Measurements from ENCODE around the gene PHC1. TPM values are rescaled to one million over a fixed set of nuclear protein-coding genes. Genes with fewer than 3 reads are reported as not detected.
"Not testable (repeated sequence)": the region's sequence is repeated elsewhere in the genome, so short reads cannot be mapped to it uniquely, and the experiment has no call there.

PHC1 gene
- polyA plus RNA-seq, 1 donor: 94.5 TPM

DNA sequence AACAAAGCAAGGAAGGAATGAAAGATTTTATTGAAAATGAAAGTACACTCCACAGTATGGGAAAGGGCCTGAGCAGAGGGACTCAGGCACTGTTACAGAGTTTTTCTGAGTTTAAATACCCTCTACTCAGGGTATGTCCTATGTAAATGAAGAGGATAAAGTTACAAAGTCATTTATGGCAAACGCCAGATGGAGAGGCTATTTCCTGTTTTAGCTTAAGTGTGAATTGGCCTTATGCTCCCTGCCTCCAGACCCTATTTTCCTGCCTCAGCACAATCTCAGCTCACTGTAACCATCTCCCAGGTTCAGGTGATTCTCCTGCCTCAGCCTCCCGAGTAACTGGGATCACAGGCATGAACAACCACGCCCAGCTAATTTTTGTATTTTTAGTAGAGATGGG, 6.8 kb upstream of the PHC1 start:
- DNase-seq: no peak

DNA sequence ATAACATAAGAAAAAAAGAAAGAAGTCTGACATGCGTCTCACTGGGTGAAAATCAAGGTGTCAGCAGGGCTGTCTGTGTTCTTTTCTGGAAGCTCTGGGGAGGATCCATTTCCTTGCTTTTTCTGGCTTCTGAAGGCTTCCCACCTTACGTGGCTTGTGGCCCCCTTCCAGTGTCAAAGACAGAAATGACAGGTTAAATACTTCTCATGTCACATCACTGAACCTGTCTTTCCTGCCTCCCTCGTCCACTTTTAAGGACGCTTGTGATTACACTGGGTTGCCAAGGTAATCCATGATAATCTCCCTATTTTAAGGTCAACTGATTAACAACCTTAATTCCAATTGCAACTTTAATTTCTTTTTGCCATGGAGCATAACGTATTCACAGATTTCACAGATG, 4.6 kb upstream of the PHC1 start:
- no peak for DNase-seq

DNA sequence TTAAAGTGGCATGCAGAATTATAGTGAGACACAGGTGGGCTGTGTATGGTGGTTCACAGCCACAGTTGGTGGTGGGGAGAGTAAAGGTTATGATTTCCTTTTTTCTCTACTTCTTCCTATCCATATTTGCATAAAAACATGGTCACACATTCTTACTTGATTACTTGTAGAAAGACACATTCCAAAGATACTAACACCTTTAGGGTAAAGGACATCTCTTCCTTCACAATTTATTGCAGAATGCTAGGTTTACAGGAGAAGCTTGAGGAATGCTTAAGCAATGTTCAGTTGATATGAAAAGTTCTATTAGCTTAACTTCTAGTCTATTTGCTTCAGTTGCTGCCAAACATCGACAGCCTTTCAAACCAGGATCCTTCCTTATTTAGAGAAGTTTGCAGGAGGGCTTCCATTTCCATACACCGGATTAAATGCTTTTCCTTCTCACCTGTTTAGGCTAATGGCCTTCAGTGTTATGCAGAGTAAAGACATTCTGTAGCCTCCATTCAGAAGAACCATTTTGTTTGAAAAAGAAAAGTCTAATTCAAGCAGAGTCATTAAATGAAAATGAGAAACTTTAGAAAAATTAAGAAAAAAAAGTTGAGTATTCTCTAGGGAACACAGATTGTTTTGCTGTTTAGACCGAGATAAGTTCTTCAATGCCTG, 2.6 kb upstream of the PHC1 start:
- DNase-seq: no peak

DNA sequence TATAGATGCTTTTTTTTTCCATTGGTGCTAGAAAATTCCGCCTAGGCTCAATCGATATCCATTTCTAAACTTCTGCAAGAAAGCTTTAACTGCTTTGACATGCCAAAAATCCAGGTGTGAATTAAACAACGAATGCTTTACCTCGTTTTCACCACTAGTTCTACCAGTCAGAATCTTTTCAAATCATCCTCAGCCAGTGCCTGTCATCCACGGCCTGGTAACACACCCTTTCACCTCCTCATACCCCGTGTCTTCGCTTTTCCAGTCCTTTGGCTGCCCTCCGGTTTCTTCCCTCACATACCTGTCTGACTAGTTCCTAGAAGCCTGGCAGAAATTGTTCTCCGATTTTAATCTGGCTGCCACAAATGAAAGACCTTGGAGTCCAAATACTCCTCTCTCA, 1.4 kb upstream of the PHC1 start:
- peak; percentile 27 for DNase-seq

DNA sequence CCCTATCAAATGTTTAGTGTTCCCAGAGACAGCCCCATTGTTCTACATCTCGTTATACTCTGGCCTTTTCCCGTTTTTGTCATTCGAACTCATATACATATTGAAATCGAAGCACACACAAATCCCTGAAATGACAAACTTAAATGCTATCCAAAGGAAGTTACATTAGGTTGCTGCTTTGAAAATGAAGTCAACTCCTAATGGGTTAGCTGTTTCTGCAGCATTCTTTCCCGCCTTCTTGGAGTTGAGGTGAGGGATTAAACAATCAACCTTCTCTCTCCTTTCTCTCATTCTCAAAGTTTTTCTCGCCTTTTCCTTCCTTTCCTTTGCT, 642 bp upstream of the PHC1 start:
- no peak for DNase-seq

DNA sequence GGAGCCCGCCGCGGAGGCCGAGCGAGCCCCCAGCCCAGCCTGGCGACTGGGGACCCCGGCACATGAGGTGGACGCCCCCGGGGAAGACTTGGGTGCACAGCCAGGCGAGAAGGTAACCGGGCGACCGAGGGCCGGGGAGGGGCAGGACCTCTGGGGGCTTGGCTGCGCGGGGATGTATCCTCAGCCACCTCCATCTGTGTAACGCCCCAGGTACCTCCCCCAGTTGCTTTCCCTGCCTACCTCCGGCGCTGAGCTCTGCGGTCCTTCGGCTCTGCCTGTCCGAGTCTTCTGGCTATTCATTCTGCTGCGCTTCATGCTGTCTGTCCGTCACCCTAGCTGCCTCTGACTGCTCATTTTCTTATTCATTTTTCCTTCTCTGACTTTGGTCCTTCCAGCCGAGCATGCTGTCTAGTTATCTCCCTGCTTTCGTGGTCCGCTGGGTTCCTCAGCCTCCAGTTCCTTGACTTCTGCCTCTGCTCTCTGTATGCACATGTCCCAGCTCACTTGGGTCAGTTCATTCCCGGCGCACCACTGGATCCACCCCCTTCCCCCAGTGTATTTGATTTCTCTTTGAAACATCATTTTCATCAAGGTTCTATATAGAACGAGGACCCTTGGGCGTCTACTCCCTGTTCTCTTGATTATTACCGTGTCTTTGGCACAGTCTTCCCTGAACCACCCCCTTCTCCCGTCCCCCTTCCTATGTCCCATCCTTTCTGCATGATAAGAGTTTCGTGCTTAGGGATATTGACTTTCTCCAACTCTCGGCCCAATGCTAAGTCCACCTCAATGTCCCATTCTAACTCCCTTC, 612 bp downstream of the PHC1 start:
- DNase-seq: peak; percentile 43

DNA sequence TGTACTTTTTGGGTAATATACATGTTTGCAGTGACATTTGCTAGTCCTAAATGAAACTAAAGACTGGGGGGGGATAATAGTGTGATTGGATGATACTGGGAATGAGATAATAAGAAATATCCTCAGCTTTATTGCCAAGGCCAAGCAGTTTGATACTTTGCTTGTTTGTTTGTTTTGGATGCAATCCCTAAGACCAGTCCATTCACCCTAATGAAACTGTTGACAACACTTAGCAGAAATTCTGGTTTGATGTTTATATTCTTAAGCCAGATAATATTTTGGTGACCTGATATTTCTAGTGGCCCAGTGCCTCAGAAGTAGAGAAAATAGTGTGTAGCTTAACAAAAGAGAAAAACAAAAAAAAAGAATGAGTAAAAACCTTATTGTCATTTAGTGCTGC, 1.8 kb downstream of the PHC1 start:
- no peak for DNase-seq

DNA sequence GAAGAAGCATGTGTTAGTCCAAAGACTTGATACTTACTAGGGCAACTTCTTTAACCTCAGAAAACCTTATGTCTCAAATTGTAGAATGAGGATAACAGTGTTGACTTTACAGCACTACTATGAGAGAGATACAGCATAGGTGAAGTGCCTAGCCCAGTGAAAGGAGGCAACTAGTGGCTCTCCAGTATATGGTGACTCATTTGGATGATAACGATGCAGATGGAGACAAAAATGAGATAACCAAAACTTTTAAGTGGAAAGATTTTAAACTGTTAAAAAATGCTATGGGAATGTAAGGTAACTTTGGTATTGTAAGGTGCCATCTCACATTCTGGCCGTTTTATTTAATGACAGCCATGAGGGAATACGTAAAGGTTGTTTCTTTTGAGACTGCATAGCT, 2.7 kb downstream of the PHC1 start:
- no peak for DNase-seq

DNA sequence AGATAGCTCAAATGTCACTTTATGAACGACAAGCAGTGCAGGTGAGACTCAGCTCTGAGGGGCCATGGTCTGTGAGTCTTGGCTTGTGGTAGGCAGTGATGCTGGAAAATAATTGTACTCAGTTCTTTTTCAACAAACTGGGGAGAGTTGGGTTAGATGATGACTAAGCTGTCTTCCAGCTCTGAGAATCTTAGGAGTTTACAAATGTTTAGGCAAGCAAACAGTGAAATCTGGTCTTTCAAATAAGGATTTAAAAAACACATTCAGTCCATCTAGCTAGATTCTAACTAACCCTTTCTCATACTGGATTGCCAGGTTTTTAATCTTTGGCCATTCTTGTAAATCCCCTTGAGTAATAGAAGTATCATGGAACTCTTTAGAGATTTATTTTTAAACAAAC, 3.4 kb downstream of the PHC1 start:
- DNase-seq: no peak

DNA sequence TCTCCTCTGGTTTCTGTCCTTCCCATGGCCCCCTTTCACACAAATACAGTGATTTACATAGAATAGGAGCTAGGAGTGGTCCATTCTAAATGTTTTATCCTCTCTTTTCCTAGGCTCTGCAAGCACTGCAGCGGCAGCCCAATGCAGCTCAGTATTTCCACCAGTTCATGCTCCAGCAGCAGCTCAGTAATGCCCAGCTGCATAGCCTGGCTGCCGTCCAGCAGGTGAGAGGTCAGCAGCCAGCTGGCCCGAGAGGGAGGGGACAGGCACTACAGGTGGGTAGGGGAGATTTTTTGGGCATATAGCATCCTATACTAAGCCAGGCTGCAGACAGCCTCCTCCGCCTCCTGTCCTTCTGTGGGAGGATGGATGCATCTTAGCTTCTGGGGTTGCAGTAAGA, 5.3 kb downstream of the PHC1 start:
- not testable (repeated sequence) for DNase-seq

DNA sequence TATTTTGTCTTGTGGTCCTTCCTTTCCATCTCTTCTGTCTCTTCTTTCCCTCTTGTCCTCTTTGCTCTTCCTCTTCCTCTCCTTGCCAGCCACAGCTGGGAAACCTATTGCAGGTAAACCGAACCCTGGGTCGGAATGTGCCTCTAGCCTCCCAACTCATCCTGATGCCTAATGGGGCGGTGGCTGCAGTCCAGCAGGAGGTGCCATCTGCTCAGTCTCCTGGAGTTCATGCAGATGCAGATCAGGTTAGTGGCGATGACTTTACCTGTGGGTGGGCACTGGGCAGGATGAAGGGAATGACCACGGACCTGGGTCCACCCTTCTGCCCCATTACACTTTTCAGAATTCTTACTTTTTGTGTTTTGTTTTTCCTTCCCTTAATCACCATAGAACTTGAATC, 8.2 kb downstream of the PHC1 start:
- DNase-seq: no peak

DNA sequence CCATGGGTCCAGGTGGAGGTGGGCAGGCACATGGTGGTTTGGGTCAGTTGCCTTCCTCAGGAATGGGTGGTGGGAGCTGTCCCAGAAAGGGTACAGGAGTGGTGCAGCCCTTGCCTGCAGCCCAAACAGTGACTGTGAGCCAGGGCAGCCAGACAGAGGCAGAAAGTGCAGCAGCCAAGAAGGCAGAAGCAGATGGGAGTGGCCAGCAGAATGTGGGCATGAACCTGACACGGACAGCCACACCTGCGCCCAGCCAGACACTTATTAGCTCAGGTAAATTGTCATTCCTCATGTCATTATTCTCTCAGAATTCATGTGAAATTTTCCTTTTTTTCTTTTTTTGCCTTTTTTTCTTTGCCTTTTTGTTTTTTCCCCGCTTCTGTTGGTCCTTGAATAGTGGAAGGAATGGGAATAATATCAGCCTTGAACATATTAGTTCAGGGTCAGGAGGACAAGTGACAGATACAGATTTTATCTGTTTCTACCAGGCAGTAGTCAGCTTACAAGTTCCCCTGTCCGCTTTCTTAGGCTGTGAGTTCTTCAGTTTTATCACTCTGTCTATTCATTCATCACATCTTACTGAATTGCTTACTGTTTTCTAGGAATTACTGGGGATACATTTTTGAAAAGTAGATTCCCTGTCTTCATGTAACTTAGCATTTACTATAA, 16.5 kb downstream of the PHC1 start:
- not testable (repeated sequence) for DNase-seq

DNA sequence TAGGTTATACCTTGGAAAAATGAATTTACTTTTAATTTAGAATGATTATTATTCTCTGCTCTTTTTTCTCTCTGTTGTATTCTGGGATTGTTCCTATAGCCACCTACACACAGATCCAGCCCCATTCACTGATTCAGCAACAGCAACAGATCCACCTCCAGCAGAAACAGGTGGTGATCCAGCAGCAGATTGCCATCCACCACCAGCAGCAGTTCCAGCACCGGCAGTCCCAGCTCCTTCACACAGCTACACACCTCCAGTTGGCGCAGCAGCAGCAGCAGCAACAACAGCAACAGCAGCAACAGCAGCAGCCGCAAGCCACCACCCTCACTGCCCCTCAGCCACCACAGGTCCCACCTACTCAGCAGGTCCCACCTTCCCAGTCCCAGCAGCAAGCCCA, 18.2 kb downstream of the PHC1 start:
- DNase-seq: not testable (repeated sequence)

DNA sequence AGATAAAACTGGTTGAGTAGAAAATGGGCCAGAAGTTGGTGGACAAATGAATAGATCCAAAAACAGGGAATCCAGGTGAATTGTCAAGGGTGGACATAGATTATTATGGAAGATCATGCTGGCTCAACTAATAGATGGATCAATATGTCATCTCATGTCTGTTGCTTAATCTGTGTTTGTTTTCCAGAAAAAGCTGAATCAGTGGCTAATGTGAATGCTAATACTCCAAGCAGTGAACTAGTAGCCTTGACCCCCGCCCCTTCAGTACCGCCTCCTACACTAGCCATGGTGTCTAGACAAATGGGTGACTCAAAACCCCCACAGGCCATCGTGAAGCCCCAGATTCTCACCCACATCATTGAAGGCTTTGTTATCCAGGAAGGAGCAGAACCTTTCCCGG, 19.8 kb downstream of the PHC1 start:
- not testable (repeated sequence) for DNase-seq

DNA sequence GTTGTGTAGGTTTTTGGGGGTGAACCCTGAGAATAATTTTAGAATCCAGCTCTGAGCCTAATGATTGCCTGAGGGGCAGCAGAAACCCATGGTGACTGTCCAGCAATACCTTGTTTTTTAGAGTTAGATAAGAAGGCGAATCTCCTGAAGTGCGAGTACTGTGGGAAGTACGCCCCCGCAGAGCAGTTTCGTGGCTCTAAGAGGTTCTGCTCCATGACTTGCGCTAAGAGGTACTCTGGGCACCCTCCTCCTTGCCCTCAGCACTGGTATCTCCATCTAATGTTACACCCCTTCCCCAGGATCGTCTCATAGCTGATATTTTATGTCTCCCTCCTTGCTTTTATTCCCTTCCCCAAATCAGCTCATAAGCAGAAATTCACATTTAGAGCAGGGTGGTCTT, 22.4 kb downstream of the PHC1 start:
- no peak for DNase-seq

DNA sequence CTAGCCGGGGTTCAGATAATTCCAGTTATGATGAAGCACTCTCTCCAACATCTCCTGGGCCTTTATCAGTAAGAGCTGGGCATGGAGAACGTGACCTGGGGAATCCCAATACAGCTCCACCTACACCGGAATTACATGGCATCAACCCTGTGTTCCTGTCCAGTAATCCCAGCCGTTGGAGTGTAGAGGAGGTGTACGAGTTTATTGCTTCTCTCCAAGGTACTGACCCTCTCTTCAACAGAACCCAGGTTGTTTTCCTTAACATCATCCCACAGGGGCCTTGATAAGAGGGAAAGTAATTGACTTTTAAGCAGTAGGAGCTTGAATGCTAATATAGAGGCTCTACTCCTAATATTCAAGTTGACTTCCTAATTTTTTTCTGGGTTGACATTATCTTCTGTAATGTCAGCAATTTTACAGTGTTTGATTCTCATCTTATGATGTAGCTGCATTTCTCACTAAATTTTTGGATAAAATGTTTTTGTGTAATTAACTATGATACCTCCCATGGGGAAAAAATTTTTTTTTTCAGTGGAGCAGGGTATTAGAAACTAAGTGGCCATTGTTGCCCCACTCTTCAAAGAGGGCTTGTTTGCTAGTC, 23.6 kb downstream of the PHC1 start:
- DNase-seq: not testable (repeated sequence)

DNA sequence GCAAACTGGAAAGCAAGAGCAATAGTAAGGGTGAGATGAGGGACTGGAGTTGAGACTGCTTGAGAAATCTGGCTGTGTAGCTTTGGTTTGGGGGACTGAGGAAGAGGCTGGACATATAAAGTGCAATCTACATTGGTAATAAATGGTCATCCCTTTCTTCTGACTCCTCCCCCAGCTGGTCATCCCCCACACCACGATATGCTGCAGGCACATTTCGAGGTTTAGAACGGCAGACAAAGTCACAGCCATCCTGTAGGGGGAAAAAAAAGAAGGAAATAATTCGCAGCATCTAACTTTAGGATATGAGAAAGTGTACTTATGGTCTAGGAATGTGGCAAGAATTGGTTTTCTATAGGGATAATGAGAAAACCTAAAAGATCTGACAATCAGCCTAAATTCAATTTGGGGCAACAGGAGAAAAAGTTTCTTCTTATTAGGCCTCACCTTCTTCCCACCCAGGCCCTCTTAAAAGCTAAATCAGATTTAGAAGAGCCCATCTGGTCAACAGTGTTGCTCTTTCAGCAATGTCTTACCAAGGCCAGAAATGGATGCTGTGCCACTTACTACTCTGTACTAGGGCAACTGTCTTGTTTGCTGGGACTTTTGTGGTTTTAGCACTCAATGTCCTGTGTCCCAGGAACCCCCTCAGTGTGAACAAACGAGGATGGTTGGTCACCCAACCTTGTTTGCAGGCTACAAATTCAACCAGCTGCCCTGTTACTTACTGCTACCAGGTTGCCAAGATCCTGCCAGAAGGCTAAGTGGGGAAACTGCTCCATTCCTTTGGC, 27.6 kb downstream of the PHC1 start:
- DNase-seq: no peak

DNA sequence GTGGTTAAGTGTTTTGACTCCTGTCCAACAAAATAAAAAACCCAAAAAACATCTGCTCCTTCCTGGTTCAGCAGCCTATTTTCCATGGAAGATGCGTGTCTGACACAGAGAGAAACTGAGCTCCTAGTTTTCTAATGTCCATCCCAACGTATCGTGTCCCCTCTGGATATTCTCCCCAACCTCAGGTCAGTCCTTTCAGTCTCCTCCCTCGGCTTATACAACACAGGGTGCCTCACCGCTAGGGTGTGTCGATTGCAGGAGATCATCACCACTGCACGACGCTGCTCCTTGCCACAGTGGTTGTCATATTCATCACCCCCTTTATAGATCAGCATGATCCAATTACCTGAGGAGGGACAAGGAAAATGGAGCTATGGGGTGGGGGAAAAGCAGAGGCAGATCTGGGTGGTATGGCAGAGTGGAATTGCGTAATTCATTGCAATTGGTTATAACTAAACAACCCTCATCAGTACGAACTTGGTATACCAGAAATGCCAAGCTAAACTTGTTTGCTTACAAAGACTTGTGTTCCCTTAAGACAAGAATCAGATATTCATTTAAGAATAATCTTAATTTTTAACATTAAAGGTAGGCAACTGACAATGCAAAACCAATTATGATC, 29.4 kb downstream of the PHC1 start:
- DNase-seq: no peak

DNA sequence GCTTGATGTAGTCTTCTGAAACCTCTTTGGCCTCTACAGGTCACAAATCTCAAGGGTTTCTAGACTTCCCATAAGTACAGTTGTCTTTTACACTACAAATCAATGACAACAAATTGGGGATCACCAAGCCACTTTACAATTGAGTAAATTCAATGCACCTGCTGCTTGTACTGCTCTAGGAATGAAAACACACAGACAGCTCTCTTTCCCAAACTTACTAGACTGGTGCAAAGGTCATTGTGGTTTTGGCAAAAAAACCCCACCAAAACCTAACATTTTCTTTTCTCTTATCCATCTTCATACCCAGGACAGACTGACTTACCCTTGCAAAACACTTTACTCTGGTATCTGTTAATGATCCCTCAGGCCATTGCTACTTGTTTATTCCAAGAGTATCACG, 32.4 kb downstream of the PHC1 start:
- no peak for DNase-seq

DNA sequence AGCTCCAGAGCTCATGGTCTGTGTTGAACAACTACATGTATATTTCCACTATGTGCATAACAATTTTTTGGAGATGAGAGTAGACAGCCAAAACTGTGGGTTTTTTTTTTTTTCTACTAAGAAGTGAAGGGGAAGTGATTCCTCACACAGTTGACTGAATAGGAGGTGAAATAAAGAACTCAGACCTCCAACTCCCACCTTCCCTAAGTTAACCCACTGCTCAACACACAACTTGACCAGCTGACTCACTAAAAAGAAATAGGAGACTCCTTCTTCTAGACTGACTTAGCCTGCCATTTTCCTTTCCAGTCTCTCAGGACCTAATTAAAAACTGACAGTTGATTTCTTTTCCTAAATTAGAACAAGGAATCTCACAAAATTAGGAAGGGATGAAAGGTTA, 33.4 kb downstream of the PHC1 start:
- DNase-seq: no peak

DNA sequence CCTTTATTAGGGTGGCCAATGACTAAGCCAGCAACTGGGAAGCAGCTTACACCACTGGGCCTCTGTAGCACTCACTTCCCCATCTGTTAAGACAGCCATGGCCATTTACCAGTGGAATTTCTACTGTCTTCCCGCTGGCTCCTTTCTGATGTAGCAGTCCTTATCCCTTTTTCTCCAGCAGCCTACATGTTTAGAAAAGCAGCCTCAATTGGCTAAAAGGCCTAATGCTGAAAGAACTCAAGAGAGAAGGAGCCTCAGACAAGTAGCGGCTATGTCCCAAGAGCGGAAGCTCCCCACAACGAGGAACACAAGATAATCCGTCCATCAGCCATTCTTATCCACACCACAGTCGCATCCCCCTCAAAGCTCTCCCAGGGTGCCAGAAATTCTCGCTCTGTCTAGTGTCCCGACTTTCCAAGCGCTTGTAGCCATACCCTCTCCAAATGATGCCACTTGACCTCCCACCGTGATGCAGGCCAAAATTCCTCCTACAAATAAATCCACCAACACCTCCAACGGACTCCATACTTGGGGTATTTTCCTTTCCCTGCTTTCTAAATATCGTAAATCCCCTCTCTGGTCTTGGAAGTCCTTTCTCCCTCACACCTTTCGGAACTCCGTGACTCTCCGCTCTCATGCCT, 34.5 kb downstream of the PHC1 start:
- peak; percentile 11 for DNase-seq

Measured in left kidney (tissue), 2 donors.